HAP-1 (cell line): ENCODE data around the gene CORIN.

ENCODE experiments used
- DNase-seq, 2 experiments: peaks; one replicate each; pipeline ENCODE4 v3.0.0-alpha.2; 2016 to 2020; ENCODE audit warnings: low spot score in 2 of 2
- H3K27me3 ChIP-seq: fragments of 250-450 bp; sonication (Bioruptor Pico); 2 replicates; pipeline ENCODE4 v1.5.1; 2020; ENCODE audit warnings: low read depth, mild to moderate bottlenecking, moderate library complexity
- H3K36me3 ChIP-seq: fragments of 250-450 bp; sonication (Bioruptor Pico); replicated peaks from 2 replicates; pipeline ENCODE4 v1.5.1; 2020; ENCODE audit warnings: mild to moderate bottlenecking
- H3K4me1 ChIP-seq: fragments of 250-450 bp; sonication (Bioruptor Pico); 2 replicates; pipeline ENCODE4 v1.5.1; 2020; ENCODE audit warnings: mild to moderate bottlenecking
- H3K4me3 ChIP-seq: fragments of 250-450 bp; sonication (Bioruptor Pico); 2 replicates; pipeline ENCODE4 v1.5.1; 2020; ENCODE audit warnings: mild to moderate bottlenecking, moderate library complexity
- H3K9me3 ChIP-seq: fragments of 250-450 bp; sonication (Bioruptor Pico); 2 replicates; pipeline ENCODE4 v1.5.1; 2020; ENCODE audit warnings: mild to moderate bottlenecking, moderate library complexity
- in situ Hi-C: fragments of 300-500 bp; cut with MboI; formaldehyde crosslinking; loops from 3 replicates; pipeline ENCODE4 v1.14.3; 2020; ENCODE audit warnings: low sequenced_read_pairs, inconsistent platforms, mixed read lengths

CORIN gene

DNA sequence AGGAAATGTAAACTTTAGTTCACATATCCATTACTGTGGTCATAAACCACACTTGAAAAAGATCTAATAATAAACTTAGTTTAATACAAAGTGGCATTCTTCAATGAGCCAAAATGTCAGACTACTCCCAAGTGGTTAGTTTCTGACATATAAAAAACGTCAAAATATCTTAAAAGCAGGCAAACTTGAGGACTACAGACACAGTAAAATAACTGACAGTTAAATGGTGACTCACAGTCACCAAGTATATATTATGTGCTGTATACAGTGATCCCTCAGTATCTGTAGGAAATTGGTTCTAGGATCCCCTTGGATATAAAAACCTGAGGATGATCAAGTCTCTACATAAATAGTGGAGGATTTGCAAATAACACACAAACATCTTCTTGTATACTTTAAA, 11.6 kb upstream of the CORIN start:
- Histone ChIP-seq H3K4me1 (peaks cover 2% of the 10 kb centered on the region; the same call in 1 of the 2 replicates), H3K4me3 (no peak overlapping the region), H3K9me3 (no peaks in the 10 kb centered on the region), H3K27me3 (no peaks in the 10 kb centered on the region), H3K36me3 (peaks cover 37% of the 10 kb centered on the region)
- in situ Hi-C loops: no loop called here
- no peak for DNase-seq

DNA sequence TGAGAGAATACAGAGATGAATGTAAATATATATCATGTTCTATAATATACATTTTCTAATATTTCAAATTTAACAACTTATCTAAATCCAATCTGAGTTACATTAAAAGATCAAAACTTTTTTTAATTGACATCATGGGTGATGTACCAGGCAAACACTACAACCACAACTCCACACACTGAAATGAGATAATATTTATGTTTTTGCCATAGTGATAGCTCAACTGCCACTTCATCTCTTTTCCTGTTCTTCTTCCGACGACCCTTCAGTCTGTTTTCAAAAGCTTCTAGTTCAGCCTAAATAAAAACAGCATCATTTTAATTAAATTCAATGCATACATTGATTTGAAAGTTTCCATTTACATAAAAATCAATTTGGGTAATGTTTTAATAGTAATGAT, 10.2 kb upstream of the CORIN start:
- peaks cover 36% of the 10 kb centered on the region for H3K36me3 ChIP-seq
- in situ Hi-C loops: no loop called here

DNA sequence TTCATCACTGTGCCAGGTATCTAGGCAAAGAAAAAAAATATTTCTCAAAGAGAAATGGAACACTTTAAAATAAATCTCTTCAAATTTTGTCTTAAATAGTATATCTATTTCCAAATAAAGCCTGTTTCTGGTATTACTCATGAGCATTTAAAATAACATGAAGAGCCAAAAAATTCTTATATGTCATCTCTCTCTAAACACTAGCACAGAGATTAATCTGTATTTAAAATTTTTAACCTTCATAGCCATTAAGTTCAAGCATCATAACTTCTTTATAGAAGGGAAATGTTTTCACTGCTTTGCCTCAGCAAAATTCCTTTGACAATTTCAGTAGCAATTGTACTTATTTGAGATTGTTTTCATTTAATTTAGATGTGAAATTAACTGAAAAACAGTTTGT, 5.1 kb upstream of the CORIN start:
- no peak for DNase-seq
- H3K36me3 ChIP-seq: peaks cover 19% of the 10 kb centered on the region
- no peak overlapping the region for H3K4me3 ChIP-seq
- no peaks in the 10 kb centered on the region for H3K27me3 ChIP-seq
- in situ Hi-C loops: no loop called here
- H3K4me1 ChIP-seq: peaks cover 2% of the 10 kb centered on the region; the same call in 1 of the 2 replicates
- no peaks in the 10 kb centered on the region for H3K9me3 ChIP-seq

More for the DNA sequence above, 10.2 kb upstream of the CORIN start:
- no peak overlapping the region for H3K4me3 ChIP-seq
- no peak for DNase-seq
- peaks cover under 1% of the 10 kb centered on the region; the same call in 1 of the 2 replicates for H3K4me1 ChIP-seq
- no peaks in the 10 kb centered on the region for H3K9me3 ChIP-seq
- H3K27me3 ChIP-seq: no peaks in the 10 kb centered on the region

DNA sequence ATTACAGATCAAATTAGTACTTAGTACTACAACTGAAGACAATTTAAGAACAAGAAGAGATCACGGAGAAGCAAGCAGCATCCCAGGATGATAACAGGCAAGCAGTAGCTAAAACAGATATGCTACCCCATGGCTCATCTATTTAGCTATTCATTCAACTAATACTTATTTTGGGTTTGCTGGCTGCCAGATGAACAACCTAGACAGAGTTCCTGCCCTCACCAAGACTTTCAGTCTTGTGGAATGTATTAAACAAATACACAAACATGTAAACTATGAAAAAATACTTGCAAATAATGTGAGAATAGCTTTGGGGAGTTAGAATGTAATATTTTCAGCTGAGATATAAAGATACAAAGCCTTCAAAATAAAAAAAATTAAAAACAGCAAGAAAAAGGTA, 2.4 kb upstream of the CORIN start:
- DNase-seq: no peak
- Histone ChIP-seq H3K4me3 (no peak overlapping the region), H3K4me1 (peaks cover 7% of the 10 kb centered on the region), H3K36me3 (peaks cover 8% of the 10 kb centered on the region), H3K9me3 (no peaks in the 10 kb centered on the region), H3K27me3 (no peaks in the 10 kb centered on the region)
- in situ Hi-C loops: no loop called here

DNA sequence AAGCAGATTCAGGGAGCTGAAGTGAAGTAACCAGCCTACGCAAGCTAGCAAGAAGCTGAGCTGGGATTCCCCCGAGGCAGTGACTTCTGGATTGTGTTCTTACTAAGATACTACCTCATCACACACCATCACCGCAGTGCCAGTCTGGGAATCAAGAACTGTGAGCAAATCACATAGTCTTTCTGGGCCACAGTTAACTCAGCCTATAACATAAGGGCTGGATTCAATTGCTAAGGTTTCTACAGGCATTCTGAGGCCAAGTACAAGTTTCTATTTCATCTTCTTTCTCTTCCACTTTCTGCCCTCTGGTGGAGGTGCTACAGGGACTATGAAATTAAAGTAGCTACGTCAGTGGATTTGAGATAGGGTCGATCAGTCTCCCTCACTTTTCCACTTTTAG, 1.4 kb upstream of the CORIN start:
- DNase-seq: no peak
- H3K4me3 ChIP-seq: no peak overlapping the region
- peaks cover 6% of the 10 kb centered on the region for H3K36me3 ChIP-seq
- H3K9me3 ChIP-seq: no peaks in the 10 kb centered on the region
- H3K27me3 ChIP-seq: no peaks in the 10 kb centered on the region
- peaks cover 7% of the 10 kb centered on the region for H3K4me1 ChIP-seq
- in situ Hi-C loops: loop anchor here (5.0 kb wide), 1 partner anchor 152 kb away; no protein-coding TSS in a partner anchor

DNA sequence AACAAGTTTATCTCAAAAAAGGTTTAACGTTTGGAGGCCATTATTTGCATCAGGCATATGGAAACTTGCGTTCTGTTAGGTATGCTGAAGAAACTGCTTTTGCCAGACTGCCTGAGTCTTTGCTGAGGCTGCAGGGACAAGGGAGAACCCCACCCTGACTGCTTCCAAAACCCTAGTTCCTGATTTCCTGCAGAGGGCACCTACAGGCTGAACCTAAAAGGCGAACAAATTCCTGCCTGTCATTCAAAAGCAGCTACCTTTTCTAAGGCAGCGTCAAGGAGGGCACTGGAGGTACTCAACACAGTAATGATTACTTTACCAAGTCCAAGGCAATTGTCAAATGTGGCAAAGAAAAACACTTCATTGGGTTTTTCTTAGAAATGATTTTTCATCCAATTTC, 578 bp upstream of the CORIN start:
- Histone ChIP-seq H3K27me3 (no peaks in the 10 kb centered on the region), H3K36me3 (no peaks in the 10 kb centered on the region; the same call in 1 of the 2 replicates), H3K4me3 (no peak overlapping the region), H3K9me3 (no peaks in the 10 kb centered on the region), H3K4me1 (peaks cover 7% of the 10 kb centered on the region)
- in situ Hi-C loops: loop anchor here (5.0 kb wide), 1 partner anchor 151 kb away; no protein-coding TSS in a partner anchor
- peak in 1 of 2 experiments; percentile 15 for DNase-seq

DNA sequence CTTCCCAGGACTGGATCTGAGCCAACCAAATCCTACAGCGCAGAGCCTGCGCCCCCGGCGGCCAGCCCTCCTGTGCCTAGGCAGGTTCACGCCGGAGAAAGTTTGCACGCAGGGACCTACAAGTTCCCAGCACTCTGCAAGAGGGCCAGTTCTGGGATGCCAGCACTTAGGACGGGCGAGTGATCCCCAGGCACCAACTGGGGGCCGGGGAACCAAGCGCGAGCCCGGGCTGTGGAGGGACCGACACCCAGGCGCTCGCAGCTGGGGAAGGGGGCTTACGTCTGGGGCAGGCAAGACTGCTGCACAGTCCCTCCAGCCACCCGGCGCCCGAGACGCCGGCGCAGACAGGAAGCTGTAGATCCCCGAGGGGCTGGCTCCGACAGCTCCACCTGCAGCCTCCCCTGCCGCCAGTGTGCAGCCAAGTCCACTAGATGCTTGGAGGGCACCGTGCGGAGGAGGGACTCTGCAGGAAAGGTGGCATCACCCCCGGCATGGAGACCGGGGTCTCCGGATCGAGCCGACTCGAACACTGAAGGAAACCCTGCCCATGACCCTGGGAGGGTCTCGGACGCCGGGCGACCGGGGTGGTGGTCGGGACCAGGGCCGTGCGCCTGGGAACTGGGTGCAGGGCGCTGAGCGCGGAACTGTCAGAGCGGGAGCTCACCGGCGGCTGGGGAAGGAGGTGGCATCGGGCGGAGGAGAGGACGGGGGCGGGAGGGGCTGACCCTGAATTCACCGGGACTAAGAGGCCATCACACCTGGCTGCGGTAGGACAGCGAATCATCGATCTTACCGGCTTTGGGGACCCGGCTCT, 566 bp downstream of the CORIN start:
- H3K27me3 ChIP-seq: no peaks in the 10 kb centered on the region
- no peaks in the 10 kb centered on the region for H3K36me3 ChIP-seq
- peak overlapping the region; percentile 49 for H3K4me3 ChIP-seq
- in situ Hi-C loops: loop anchor here (5.0 kb wide), 1 partner anchor 150 kb away; no protein-coding TSS in a partner anchor
- H3K9me3 ChIP-seq: no peaks in the 10 kb centered on the region; the same call in 1 of the 2 replicates
- peak; percentile 27 to 70 for DNase-seq
- H3K4me1 ChIP-seq: peaks cover 7% of the 10 kb centered on the region

DNA sequence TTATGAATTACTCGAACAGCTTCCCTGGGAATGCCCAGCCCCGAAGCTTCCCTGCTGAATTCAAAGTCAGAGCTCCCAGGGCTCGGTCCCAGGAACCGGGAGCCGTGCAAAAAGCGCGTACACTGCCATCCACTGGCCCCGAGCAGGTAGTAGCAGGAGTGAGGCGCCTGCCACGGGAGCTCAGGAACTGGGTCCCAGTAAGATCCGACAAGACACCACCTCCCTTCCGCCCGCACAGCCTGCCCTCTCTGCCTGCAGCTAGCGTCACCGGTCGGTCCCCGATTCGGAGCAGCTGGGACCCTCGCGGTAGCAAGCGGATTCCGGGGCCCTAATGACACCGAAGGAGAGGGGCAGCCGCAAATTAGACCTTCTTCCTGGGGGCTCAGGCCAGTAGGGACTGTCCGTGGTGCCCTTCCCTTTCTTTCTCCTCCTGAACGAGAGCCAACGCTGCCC, 1.2 kb downstream of the CORIN start:
- in situ Hi-C loops: loop anchor here (5.0 kb wide), 1 partner anchor 149 kb away; no protein-coding TSS in a partner anchor
- peak; percentile 90 to 92 for DNase-seq
- Histone ChIP-seq H3K4me1 (peaks cover 7% of the 10 kb centered on the region), H3K4me3 (peak overlapping the region; percentile 49), H3K36me3 (no peaks in the 10 kb centered on the region), H3K9me3 (no peaks in the 10 kb centered on the region; the same call in 1 of the 2 replicates), H3K27me3 (no peaks in the 10 kb centered on the region)

DNA sequence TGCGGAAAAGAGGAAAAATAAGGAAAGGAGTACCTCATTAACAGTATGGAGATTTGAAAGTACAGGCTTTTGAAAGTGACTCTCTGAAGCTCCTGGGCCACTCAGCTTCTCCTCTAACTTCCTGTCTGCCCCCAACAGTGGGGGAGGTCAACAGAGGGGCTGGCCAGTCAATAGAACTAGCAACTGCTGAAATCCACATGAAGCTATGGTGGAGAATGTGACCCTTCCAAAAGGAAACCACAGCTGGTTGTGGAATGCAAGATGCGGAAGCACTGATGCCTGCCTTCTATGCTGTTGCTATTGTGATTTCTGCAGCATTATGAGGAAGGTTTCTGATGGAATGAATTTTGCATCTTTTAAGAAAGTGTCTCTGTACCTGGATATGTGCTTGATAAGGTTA, 2.4 kb downstream of the CORIN start:
- in situ Hi-C loops: loop anchor here (5.0 kb wide), 1 partner anchor 148 kb away; no protein-coding TSS in a partner anchor
- no peak overlapping the region for H3K4me3 ChIP-seq
- no peak for DNase-seq

DNA sequence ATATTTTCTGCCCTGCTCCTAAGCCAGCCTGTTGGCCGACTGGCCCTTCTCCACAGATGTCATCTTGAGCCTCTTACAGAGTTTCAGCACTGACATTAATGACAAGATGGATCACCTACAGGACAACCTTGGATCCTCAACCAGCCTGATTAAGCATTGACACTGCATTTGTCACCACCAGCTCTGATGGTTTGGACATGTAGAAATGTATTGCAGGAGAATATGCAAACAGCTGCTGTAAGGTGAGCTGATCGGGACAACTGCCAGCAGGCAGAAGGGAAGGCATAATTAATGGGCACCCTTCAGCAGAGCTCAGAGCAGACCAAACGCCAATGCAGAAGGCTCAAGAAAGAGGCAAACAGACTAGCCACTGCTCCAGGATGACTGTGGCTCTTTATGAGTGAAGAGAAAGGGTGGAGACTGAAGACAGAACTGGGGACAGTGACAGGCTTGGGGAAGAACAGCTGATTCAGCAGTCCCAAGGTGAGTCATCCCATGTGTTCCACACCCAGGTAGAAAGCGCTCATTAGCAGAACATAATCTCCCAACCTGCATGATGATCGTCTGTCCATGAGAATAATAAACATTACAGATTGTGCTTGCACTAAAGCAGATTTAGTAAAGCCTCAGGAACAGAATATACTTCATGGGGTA, 6.7 kb downstream of the CORIN start:
- peaks cover 3% of the 10 kb centered on the region for H3K4me1 ChIP-seq
- no peak overlapping the region for H3K4me3 ChIP-seq
- no peaks in the 10 kb centered on the region for H3K36me3 ChIP-seq
- H3K9me3 ChIP-seq: no peaks in the 10 kb centered on the region; the same call in 1 of the 2 replicates
- no peaks in the 10 kb centered on the region for H3K27me3 ChIP-seq
- no peak for DNase-seq
- in situ Hi-C loops: no loop called here

More for the DNA sequence above, 2.4 kb downstream of the CORIN start:
- H3K4me1 ChIP-seq: peaks cover 7% of the 10 kb centered on the region
- H3K27me3 ChIP-seq: no peaks in the 10 kb centered on the region
- no peaks in the 10 kb centered on the region; the same call in 1 of the 2 replicates for H3K9me3 ChIP-seq
- no peaks in the 10 kb centered on the region for H3K36me3 ChIP-seq

DNA sequence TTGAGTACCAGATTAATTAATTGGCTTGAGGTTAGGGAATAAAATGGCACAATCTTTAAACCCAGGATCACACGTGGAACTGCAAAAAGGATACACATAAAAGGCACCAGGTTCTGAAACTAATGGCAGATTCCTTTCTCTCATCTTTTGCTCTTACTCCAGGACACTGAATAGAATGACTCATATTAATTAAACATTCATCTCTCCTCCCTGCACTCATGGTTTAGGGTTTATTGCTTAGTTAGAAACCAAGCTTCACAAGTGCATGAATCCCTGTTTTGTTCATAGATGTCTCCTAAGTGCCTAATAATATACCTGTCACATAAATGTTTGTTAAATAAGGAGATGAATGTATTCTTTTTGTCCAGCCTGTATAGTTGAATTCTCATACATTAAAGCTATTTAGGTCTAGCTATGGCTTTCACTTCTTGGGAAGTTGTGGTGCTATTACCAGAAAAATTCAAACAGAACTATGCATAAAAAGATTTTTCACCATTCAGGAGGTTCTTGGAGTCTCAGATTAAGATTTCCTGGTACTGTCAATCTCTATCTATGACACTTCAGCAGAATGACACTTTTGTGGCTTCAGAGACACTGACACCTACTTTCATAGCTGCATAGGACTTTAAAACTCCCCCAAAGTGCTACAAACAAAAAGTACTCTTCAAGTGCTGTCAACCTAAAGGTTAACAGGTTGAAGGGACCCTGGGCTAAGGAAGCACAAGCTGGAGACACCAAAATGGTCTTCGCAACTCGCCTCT, 7.4 kb downstream of the CORIN start:
- in situ Hi-C loops: no loop called here
- Histone ChIP-seq H3K36me3 (no peaks in the 10 kb centered on the region), H3K27me3 (no peaks in the 10 kb centered on the region), H3K9me3 (no peaks in the 10 kb centered on the region; the same call in 1 of the 2 replicates), H3K4me1 (no peaks in the 10 kb centered on the region), H3K4me3 (no peak overlapping the region)
- DNase-seq: no peak

DNA sequence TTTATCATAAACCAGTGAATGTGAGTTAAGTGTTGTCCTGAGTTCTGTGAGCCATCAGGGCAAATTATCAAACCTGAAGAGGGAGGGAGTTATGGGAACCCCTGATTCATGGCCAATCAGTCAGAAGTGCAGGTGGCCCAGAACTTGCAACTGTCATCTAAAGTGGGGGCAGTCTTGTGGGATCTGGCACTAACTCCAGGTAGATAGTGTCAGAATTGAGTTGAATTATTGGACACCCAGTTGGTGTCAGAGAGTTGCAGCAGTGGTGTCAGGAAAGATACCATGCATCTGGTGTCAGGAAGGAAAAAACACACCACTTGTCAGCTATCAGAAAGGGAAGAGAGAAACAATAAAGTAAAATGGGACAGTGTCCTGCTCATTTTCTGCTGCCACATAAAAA, 8.4 kb downstream of the CORIN start:
- Histone ChIP-seq H3K4me1 (no peaks in the 10 kb centered on the region), H3K27me3 (no peaks in the 10 kb centered on the region), H3K4me3 (no peak overlapping the region), H3K36me3 (no peaks in the 10 kb centered on the region), H3K9me3 (no peaks in the 10 kb centered on the region; the same call in 1 of the 2 replicates)
- in situ Hi-C loops: no loop called here
- DNase-seq: no peak

DNA sequence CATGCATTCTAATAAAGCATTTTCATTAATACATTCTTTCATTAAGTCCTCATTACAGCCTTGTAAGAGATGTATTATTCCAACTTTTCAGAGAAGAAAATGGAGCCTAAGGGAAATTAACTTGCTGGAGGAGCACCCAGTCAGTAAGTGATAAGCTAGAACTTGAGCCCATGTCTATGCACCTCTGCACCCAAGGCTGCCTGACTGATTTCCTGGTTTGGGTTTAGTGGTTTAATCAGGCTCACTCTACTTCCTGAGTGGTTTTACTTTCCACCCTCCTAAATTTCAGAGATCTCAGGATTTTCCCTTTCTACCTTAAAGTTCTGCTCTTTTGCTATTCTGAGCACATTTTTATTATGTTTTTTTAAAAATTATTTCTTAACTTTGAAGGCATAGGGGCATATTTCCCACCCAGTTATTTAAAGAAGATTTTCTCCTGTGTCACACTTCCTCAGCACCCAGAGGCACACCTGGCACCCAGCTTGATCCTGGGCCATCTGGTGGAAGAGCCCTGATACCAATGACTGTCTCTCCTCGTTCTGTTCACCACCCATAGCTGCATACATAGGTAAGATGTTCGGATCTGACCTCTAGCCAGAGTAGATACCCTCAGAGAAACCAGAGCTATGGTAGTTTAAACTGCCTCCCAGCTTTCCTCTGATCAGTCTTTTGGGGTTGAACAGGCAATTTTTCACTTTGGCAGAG, 10.4 kb downstream of the CORIN start:
- no peaks in the 10 kb centered on the region for H3K27me3 ChIP-seq
- no peaks in the 10 kb centered on the region for H3K4me1 ChIP-seq
- no peaks in the 10 kb centered on the region for H3K9me3 ChIP-seq
- in situ Hi-C loops: no loop called here
- H3K4me3 ChIP-seq: no peak overlapping the region
- H3K36me3 ChIP-seq: no peaks in the 10 kb centered on the region
- no peak for DNase-seq
